Left ventricle myocardium inferior (tissue), 1 donor: ENCODE results near the gene ESYT2. TPM values are rescaled to one million over a fixed set of nuclear protein-coding genes. Genes with fewer than 3 reads are reported as not detected.

Source experiments
- DNase-seq: peaks from one replicate; pipeline ENCODE4 v3.0.0-alpha.2; 2020
- H3K27ac ChIP-seq: fragments of 200-600 bp; replicated peaks from 2 replicates; pipeline ENCODE4 v1.8.0; 2021
- H3K27me3 ChIP-seq: fragments of 200-600 bp; 2 replicates; pipeline ENCODE4 v1.8.0; 2021; ENCODE audit warnings: low read depth
- H3K36me3 ChIP-seq: fragments of 200-600 bp; 2 replicates; pipeline ENCODE4 v1.8.0; 2021
- H3K4me1 ChIP-seq: fragments of 200-600 bp; 2 replicates; pipeline ENCODE4 v1.8.0; 2021
- H3K4me3 ChIP-seq: fragments of 200-600 bp; 2 replicates; pipeline ENCODE4 v1.8.0; 2021; ENCODE audit warnings: mild to moderate bottlenecking, moderate library complexity
- H3K9me3 ChIP-seq: fragments of 200-600 bp; replicated peaks from 2 replicates; pipeline ENCODE4 v1.8.0; 2021
- CTCF ChIP-seq: fragments of 200-600 bp; IDR thresholded peaks from 2 replicates; pipeline ENCODE4 v1.8.0; 2021; ENCODE audit warnings: antibody characterized with exemption, mild to moderate bottlenecking, borderline replicate concordance
- intact Hi-C: fragments of 100-400 bp; cut with micrococcal nuclease; formaldehyde crosslinking; loops from one replicate; pipeline ENCODE4 v1.11.0; 2022
- total RNA-seq: library from RNA; stranded (reverse); fragmentation: NEBNext Ultra II Directional; extraction: Animal tissue kit (Norgen Biotek cat#: 25700); gene quantifications from one replicate; pipeline ENCODE4 v1.2.1, GENCODE V29; 2021
- donor health status: DM: no; HTN: yes; CAD: no; lungs with severe emphysema.

Gene ESYT2
- total RNA-seq, 1 donor from 2014 or later = 41.1 TPM

GRCh38 chr7:158779061-158780000 lies 50.0 kb downstream of the ESYT2 start:
- Histone ChIP-seq H3K4me3 (no peak overlapping the region), H3K4me1 (peaks cover 52% of the 10 kb centered on the region), H3K27me3 (no peaks in the 10 kb centered on the region), H3K9me3 (no peaks in the 10 kb centered on the region), H3K27ac (peak overlapping the region; percentile 53), H3K36me3 (peaks cover 40% of the 10 kb centered on the region)
- intact Hi-C loops = no loop called here
- TF ChIP-seq CTCF = no peak
- DNase-seq = no peak

- Histone ChIP-seq H3K36me3 (peaks cover 37% of the 10 kb centered on the region), H3K4me3 (no peak overlapping the region), H3K4me1 (peaks cover 43% of the 10 kb centered on the region), H3K9me3 (no peaks in the 10 kb centered on the region), H3K27me3 (no peaks in the 10 kb centered on the region), H3K27ac (peak overlapping the region; percentile 53)
- DNase-seq = no peak
- TF ChIP-seq CTCF = no peak
- intact Hi-C loops = no loop called here
Measured at GRCh38 chr7:158778471-158778870, 50.8 kb downstream of the ESYT2 start.

- TF ChIP-seq CTCF = no peak
- peaks cover 42% of the 10 kb centered on the region for H3K36me3 ChIP-seq
- H3K9me3 ChIP-seq = no peaks in the 10 kb centered on the region
- peaks cover 36% of the 10 kb centered on the region for H3K4me1 ChIP-seq
- no peak for DNase-seq
- intact Hi-C loops = no loop called here
- H3K27ac ChIP-seq = no peak overlapping the region
- H3K27me3 ChIP-seq = no peaks in the 10 kb centered on the region
- H3K4me3 ChIP-seq = no peak overlapping the region
Measured at GRCh38 chr7:158777793-158778192, 51.5 kb downstream of the ESYT2 start.

GRCh38 chr7:158776474-158776873 lies 52.8 kb downstream of the ESYT2 start:
- TF ChIP-seq CTCF = no peak
- Histone ChIP-seq H3K27ac (no peak overlapping the region), H3K9me3 (no peaks in the 10 kb centered on the region), H3K36me3 (peaks cover 53% of the 10 kb centered on the region), H3K4me1 (peaks cover 30% of the 10 kb centered on the region), H3K27me3 (no peaks in the 10 kb centered on the region), H3K4me3 (no peak overlapping the region)
- DNase-seq = no peak
- intact Hi-C loops = no loop called here

GRCh38 chr7:158774952-158775351 lies 54.4 kb downstream of the ESYT2 start:
- H3K9me3 ChIP-seq = no peaks in the 10 kb centered on the region
- DNase-seq = no peak
- no peak overlapping the region for H3K4me3 ChIP-seq
- TF ChIP-seq CTCF = no peak
- no peaks in the 10 kb centered on the region for H3K27me3 ChIP-seq
- intact Hi-C loops = no loop called here
- no peak overlapping the region for H3K27ac ChIP-seq
- peaks cover 25% of the 10 kb centered on the region for H3K4me1 ChIP-seq
- peaks cover 52% of the 10 kb centered on the region for H3K36me3 ChIP-seq
